GM12878 (cell line): ENCODE measurements around the gene HSD17B1. TPM values are rescaled to one million over a fixed set of nuclear protein-coding genes. Genes with fewer than 3 reads are reported as not detected.

Experiments
- ATF7 ChIP-seq: fragments of 450-650 bp; IDR thresholded peaks from 2 replicates; pipeline ENCODE4 v1.6.1; 2016; ENCODE audit warnings: low read depth, mild to moderate bottlenecking
- EED ChIP-seq: sonication (generic); IDR thresholded peaks from 2 replicates; pipeline ENCODE4 v1.6.1; 2016; ENCODE audit warnings: antibody characterized with exemption, low read depth
- FOS ChIP-seq: IDR thresholded peaks from 3 replicates; pipeline ENCODE4 v1.6.1; 2011; ENCODE audit warnings: borderline replicate concordance; ENCODE audit not compliant: insufficient read length; ENCODE audit errors: extremely low read depth
- JUND ChIP-seq: IDR thresholded peaks from 2 replicates; pipeline ENCODE4 v1.6.1; 2012; ENCODE audit warnings: low read depth, mild to moderate bottlenecking, low read length, improper control_type of control experiment, moderate library complexity
- KAT2A ChIP-seq: conservative IDR thresholded peaks from 2 replicates; pipeline ENCODE4 v1.6.1; 2011; ENCODE audit warnings: low read depth, low read length; ENCODE audit not compliant: control insufficient read depth
- KLF5 ChIP-seq: fragments of 450-650 bp; IDR thresholded peaks from 2 replicates; pipeline ENCODE4 v1.6.1; 2014; ENCODE audit warnings: mild to moderate bottlenecking; ENCODE audit not compliant: partially characterized antibody
- NFIC ChIP-seq: IDR thresholded peaks from 2 replicates; pipeline ENCODE4 v1.6.1; 2012; ENCODE audit warnings: low read depth, mild to moderate bottlenecking, inconsistent platforms, low read length, moderate library complexity
- POLR2AphosphoS2 ChIP-seq: IDR thresholded peaks from 2 replicates; pipeline ENCODE4 v1.6.1; 2011; ENCODE audit warnings: low read depth, mild to moderate bottlenecking, low read length, improper control_type of control experiment, moderate library complexity
- POU2F2 ChIP-seq: IDR thresholded peaks from 3 replicates; pipeline ENCODE4 v1.6.1; 2011; ENCODE audit warnings: low read depth, mild to moderate bottlenecking, low read length, borderline replicate concordance
- RFX5 ChIP-seq: IDR thresholded peaks from 2 replicates; pipeline ENCODE4 v1.6.1; 2011; ENCODE audit warnings: low read depth, low read length, improper control_type of control experiment
- polyA plus RNA-seq, 11 experiments: library from polyadenylated mRNA; depleted of rRNA in 4 of 11; unstranded in 6 of 11; stranded (reverse) in 5 of 11; fragments of >200 nt; fragmentation: Nextera tagmentation in 4 of 11; fragmentation: Illumina TruSeq in 1 of 11; extraction: Ambion mirVana in 4 of 11; extraction: Trizol in 1 of 11; gene quantifications; 1 replicate in 1 of 11; 2 replicates in 10 of 11; pipeline versions ENCODE4 v1.2.1 to v1.2.3, GENCODE V29; 2011 to 2016; ENCODE audit warnings: inconsistent platforms in 2 of 11, missing spikeins in 2 of 11, low read depth in 1 of 11
- total RNA-seq, 4 experiments: library from RNA; depleted of rRNA in 3 of 4; stranded (reverse); fragments of >200 nt in 3 of 4; fragmentation: Illumina TruSeq in 1 of 4; extraction: Trizol in 1 of 4; gene quantifications; 2 replicates each; pipeline versions ENCODE4 v1.2.1 to v1.2.3, GENCODE V29; 2013 to 2021
- TF ChIP-seq, protein P1 (sequence below): fragments of 450-650 bp; IDR thresholded peaks from 2 replicates; pipeline ENCODE4 v1.6.1; 2017; ENCODE audit warnings: mild to moderate bottlenecking, moderate library complexity

Gene HSD17B1
- total and polyA plus RNA-seq, 10 of the 15 experiments (the other 5 are each of a cell fraction or from before 2014, with no cell fraction given): 0.15 to 1.1 (median 0.42) TPM

DNA sequence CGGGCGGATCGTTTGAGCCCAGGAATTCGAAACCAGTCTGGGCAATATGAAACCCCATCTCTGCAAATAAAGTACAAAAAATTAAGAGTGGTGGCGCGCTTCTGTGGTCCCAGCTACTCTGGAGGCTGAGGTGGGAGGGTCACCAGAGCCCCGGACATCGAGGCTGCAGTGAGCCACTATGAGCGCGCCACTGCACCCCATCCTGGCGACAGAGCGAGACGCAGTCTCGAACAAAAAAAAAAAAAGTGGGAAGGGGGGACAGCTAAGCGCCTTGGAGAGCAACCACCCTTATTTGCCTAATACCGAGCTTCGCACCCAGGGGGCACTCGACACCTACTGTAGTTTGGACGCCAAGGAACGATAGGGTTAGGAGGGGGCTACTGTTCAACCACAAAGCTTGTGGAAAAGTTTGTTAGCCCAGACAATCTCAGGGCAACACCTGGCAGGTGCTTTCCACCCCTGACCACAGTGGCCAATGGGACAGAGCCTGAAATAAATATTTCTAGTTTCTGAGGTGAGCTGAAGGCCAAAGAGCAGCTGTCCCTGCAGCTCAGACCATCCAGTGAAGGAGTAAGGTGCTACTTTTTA, 25.7 kb downstream of the HSD17B1 start (continued):
- TF ChIP-seq, protein P1, sequence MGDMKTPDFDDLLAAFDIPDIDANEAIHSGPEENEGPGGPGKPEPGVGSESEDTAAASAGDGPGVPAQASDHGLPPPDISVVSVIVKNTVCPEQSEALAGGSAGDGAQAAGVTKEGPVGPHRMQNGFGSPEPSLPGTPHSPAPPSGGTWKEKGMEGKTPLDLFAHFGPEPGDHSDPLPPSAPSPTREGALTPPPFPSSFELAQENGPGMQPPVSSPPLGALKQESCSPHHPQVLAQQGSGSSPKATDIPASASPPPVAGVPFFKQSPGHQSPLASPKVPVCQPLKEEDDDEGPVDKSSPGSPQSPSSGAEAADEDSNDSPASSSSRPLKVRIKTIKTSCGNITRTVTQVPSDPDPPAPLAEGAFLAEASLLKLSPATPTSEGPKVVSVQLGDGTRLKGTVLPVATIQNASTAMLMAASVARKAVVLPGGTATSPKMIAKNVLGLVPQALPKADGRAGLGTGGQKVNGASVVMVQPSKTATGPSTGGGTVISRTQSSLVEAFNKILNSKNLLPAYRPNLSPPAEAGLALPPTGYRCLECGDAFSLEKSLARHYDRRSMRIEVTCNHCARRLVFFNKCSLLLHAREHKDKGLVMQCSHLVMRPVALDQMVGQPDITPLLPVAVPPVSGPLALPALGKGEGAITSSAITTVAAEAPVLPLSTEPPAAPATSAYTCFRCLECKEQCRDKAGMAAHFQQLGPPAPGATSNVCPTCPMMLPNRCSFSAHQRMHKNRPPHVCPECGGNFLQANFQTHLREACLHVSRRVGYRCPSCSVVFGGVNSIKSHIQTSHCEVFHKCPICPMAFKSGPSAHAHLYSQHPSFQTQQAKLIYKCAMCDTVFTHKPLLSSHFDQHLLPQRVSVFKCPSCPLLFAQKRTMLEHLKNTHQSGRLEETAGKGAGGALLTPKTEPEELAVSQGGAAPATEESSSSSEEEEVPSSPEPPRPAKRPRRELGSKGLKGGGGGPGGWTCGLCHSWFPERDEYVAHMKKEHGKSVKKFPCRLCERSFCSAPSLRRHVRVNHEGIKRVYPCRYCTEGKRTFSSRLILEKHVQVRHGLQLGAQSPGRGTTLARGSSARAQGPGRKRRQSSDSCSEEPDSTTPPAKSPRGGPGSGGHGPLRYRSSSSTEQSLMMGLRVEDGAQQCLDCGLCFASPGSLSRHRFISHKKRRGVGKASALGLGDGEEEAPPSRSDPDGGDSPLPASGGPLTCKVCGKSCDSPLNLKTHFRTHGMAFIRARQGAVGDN: no peak
- TF ChIP-seq FOS (no peak), NFIC (peak; percentile 73), KAT2A (no peak), ATF7 (0 out of 2 replicates have a peak, but pooled peaks have one; percentile 12), KLF5 (no peak), JUND (no peak), RFX5 (no peak), EED (peak; percentile 92), POU2F2 (peak; percentile 63; the same call in 2 of the 3 replicates), POLR2AphosphoS2 (0 out of 2 replicates have a peak, but pooled peaks have one; percentile 48)
- TF ChIP-seq, all 136 proteins: peak for 50
